PC-9 (cell line): ENCODE measurements around the gene LRFN2. TPM values are rescaled to one million over a fixed set of nuclear protein-coding genes. Genes with fewer than 3 reads are reported as not detected.

ENCODE experiments used
- BruUV-seq: library from RNA; stranded (reverse); fragments of 400-500 nt; replicated peaks from 2 replicates; lab custom pipeline; 2021; lab: Mats Ljungman, UMichigan
- CTCF ChIA-PET: fragments of 300-600 bp; sonication (Branson Sonifier 250); formaldehyde crosslinking; loops from one replicate; lab custom pipeline; 2022; ENCODE audit warnings: antibody characterized with exemption; lab: Charles Lee
- POLR2A ChIA-PET: fragments of 300-600 bp; sonication (Branson Sonifier 250); formaldehyde crosslinking; loops from one replicate; lab custom pipeline; 2022; ENCODE audit warnings: antibody characterized with exemption; ENCODE audit not compliant: unreplicated experiment; lab: Charles Lee
- DNase-seq, 2 experiments: peaks; one replicate each; pipeline versions ENCODE4 v3.0.0 to v3.0.0-alpha.2; 2015 to 2022; ENCODE audit warnings: mixed read lengths in 1 of 2
- H2AFZ ChIP-seq: fragments of 200-600 bp; sonication (generic); 2 replicates; pipeline ENCODE4 v1.8.1; 2017; ENCODE audit warnings: antibody characterized with exemption
- H3F3A ChIP-seq: fragments of 200-600 bp; sonication (generic); 2 replicates; pipeline ENCODE4 v1.8.1; 2017; ENCODE audit warnings: antibody characterized with exemption, mild to moderate bottlenecking, low read depth; ENCODE audit not compliant: insufficient read depth
- H3K27ac ChIP-seq: fragments of 200-600 bp; sonication (generic); 2 replicates; pipeline ENCODE4 v1.6.1; 2016; ENCODE audit warnings: mixed run types
- H3K27me3 ChIP-seq: fragments of 200-600 bp; sonication (generic); 2 replicates; pipeline ENCODE4 v1.6.1; 2016; ENCODE audit warnings: low read depth, mixed run types; ENCODE audit not compliant: insufficient read depth
- H3K36me3 ChIP-seq: fragments of 200-600 bp; sonication (generic); 2 replicates; pipeline ENCODE4 v1.6.1; 2016; ENCODE audit warnings: low read depth, mixed run types
- H3K4me1 ChIP-seq: fragments of 200-600 bp; sonication (generic); replicated peaks from 2 replicates; pipeline ENCODE4 v1.6.1; 2016; ENCODE audit warnings: mixed run types; ENCODE audit not compliant: insufficient read depth
- H3K4me2 ChIP-seq: fragments of 200-600 bp; sonication (generic); 2 replicates; pipeline ENCODE4 v1.6.1; 2017; ENCODE audit warnings: mixed run types
- H3K4me3 ChIP-seq: fragments of 200-600 bp; sonication (generic); 2 replicates; pipeline ENCODE4 v1.6.1; 2016; ENCODE audit warnings: mixed run types
- H3K79me2 ChIP-seq: fragments of 200-600 bp; sonication (generic); 2 replicates; pipeline ENCODE4 v1.6.1; 2017; ENCODE audit warnings: low read depth, mixed run types
- H3K9me2 ChIP-seq: fragments of 200-600 bp; sonication (generic); 2 replicates; pipeline ENCODE4 v1.8.1; 2017; ENCODE audit warnings: mild to moderate bottlenecking; ENCODE audit not compliant: insufficient read depth
- H3K9me3 ChIP-seq: fragments of 200-600 bp; sonication (generic); 2 replicates; pipeline ENCODE4 v1.8.1; 2016; ENCODE audit warnings: low read depth; ENCODE audit not compliant: insufficient read depth
- H4K20me1 ChIP-seq: fragments of 200-600 bp; sonication (generic); 2 replicates; pipeline ENCODE4 v1.8.1; 2017; ENCODE audit not compliant: insufficient read depth
- EZH2 ChIP-seq: fragments of 200-600 bp; sonication (generic); IDR thresholded peaks from 2 replicates; pipeline ENCODE4 v1.8.0; 2017; ENCODE audit warnings: antibody characterized with exemption, low read depth
- intact Hi-C: fragments of 100-400 bp; cut with micrococcal nuclease; formaldehyde crosslinking; loops from one replicate; pipeline ENCODE4 v1.10.0; 2022; ENCODE audit not compliant: unreplicated experiment
- total RNA-seq: library from RNA; stranded (reverse); gene quantifications from 2 replicates; pipeline ENCODE4 v1.2.3, GENCODE V29; 2021
- TF ChIP-seq, protein P1 (sequence below): fragments of 200-600 bp; sonication (generic); conservative IDR thresholded peaks from 2 replicates; pipeline ENCODE4 v1.6.1; 2017; ENCODE audit warnings: mixed run types, antibody characterized with exemption, mild to moderate bottlenecking, moderate library complexity

LRFN2 gene
- total RNA-seq, 1 experiment from 2014 or later: not detected

DNA sequence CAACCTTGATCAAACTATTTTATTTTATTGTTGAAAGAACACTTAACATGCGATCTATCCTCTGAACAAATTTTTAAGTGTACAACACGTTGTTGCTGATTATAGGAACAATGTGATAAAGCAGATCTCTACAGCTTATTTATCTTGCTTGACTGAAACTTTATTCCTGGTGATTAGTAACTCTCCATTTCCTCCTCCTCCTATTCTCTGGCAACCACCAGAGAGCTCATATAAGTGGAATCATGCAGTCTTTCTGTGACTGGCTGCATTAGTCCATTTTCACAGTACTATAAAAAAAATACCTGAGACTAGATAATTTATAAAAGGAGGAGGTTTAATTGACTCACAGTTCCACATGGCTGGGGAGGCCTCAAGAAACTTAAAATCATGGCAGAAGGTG, 218.1 kb downstream of the LRFN2 start:
- no peaks in the 10 kb centered on the region for H3K27me3 ChIP-seq
- H3K36me3 ChIP-seq: no peaks in the 10 kb centered on the region
- H3K79me2 ChIP-seq: no peaks in the 10 kb centered on the region
- TF ChIP-seq, protein P1, sequence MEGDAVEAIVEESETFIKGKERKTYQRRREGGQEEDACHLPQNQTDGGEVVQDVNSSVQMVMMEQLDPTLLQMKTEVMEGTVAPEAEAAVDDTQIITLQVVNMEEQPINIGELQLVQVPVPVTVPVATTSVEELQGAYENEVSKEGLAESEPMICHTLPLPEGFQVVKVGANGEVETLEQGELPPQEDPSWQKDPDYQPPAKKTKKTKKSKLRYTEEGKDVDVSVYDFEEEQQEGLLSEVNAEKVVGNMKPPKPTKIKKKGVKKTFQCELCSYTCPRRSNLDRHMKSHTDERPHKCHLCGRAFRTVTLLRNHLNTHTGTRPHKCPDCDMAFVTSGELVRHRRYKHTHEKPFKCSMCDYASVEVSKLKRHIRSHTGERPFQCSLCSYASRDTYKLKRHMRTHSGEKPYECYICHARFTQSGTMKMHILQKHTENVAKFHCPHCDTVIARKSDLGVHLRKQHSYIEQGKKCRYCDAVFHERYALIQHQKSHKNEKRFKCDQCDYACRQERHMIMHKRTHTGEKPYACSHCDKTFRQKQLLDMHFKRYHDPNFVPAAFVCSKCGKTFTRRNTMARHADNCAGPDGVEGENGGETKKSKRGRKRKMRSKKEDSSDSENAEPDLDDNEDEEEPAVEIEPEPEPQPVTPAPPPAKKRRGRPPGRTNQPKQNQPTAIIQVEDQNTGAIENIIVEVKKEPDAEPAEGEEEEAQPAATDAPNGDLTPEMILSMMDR: no peak
- TF ChIP-seq EZH2: no peak
- no peak overlapping the region for H3K27ac ChIP-seq
- H2AFZ ChIP-seq: no peak overlapping the region
- no peak overlapping the region for H3K4me3 ChIP-seq
- ChIA-PET POLR2A (no interaction called here), CTCF (no interaction called here)
- no peaks in the 10 kb centered on the region for H3K4me1 ChIP-seq
- H3K9me2 ChIP-seq: no peaks in the 10 kb centered on the region
- no TSS peak for BruUV-seq
- H3F3A ChIP-seq: no peaks in the 10 kb centered on the region
- no peak overlapping the region for H3K4me2 ChIP-seq
- H4K20me1 ChIP-seq: no peaks in the 10 kb centered on the region
- DNase-seq: no peak
- intact Hi-C loops: no loop called here
- no peaks in the 10 kb centered on the region for H3K9me3 ChIP-seq

DNA sequence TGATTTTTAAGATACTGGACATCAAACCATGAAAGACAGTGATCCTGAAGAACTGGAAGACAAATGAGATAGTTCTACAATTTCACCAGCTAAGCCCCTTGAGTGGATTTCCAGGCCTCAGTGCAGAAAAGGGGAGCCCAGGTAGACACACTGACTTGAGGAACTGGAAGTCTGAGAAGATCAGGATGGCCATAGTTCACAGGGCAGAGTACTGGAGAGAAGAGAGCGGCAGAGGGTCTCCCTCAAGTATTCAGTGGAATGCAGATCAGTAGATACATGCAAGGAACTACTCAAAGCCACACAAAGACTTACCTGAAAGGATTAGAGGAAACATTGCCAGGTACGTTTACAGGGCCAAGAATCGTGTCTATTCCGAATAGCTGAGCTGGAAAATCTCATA, 224.3 kb downstream of the LRFN2 start:
- CTCF ChIA-PET: no interaction called here
- POLR2A ChIA-PET: no interaction called here
- no peaks in the 10 kb centered on the region for H3K4me1 ChIP-seq
- H3K9me3 ChIP-seq: no peaks in the 10 kb centered on the region
- peaks cover 9% of the 10 kb centered on the region; the same call in 1 of the 2 replicates for H3K27me3 ChIP-seq
- intact Hi-C loops: no loop called here
- H3K9me2 ChIP-seq: no peaks in the 10 kb centered on the region; the same call in 1 of the 2 replicates
- H3K27ac ChIP-seq: no peak overlapping the region
- no peak overlapping the region for H3K4me2 ChIP-seq
- no peak overlapping the region for H3K4me3 ChIP-seq
- H4K20me1 ChIP-seq: no peaks in the 10 kb centered on the region
- H2AFZ ChIP-seq: no peak overlapping the region
- no peak for DNase-seq
- no peaks in the 10 kb centered on the region for H3K79me2 ChIP-seq
- no peaks in the 10 kb centered on the region for H3K36me3 ChIP-seq
- H3F3A ChIP-seq: no peaks in the 10 kb centered on the region
- TF ChIP-seq, protein P1: no peak
- no peak for TF ChIP-seq EZH2
- BruUV-seq: no TSS peak

DNA sequence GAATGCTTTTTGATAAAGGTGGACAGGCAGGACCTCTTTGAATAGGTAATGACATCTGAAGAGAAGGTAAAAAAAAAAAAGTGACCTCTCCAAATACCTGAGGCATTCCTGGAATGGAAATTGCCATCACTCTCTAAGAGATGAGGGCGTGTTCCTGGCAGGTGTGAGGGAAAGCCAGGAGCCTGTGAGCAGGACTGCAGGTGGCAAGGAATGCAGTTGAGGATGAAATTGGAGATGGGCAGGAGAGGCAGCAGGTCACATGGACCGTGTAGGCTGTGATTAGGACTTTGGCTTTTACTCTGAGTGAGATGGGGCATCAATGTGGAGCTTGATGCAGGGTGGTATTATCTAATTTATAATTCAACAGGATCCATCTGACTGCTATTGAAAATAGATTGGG, 227.4 kb downstream of the LRFN2 start:
- no peaks in the 10 kb centered on the region for H4K20me1 ChIP-seq
- H3K79me2 ChIP-seq: no peaks in the 10 kb centered on the region
- H3K27me3 ChIP-seq: peaks cover 17% of the 10 kb centered on the region
- TF ChIP-seq, protein P1: no peak
- no peak for TF ChIP-seq EZH2
- intact Hi-C loops: no loop called here
- no TSS peak for BruUV-seq
- no peaks in the 10 kb centered on the region for H3K36me3 ChIP-seq
- no peaks in the 10 kb centered on the region for H3F3A ChIP-seq
- H3K4me1 ChIP-seq: no peaks in the 10 kb centered on the region
- H3K9me3 ChIP-seq: no peaks in the 10 kb centered on the region
- H2AFZ ChIP-seq: no peak overlapping the region
- ChIA-PET POLR2A (no interaction called here), CTCF (no interaction called here)
- no peak overlapping the region for H3K27ac ChIP-seq
- no peak overlapping the region for H3K4me3 ChIP-seq
- H3K9me2 ChIP-seq: no peaks in the 10 kb centered on the region; the same call in 1 of the 2 replicates
- H3K4me2 ChIP-seq: no peak overlapping the region
- no peak for DNase-seq
